Neural cell (in vitro differentiated cells): ENCODE measurements around the gene PIEZO1.

ENCODE experiments used
- POLR2AphosphoS5 ChIP-seq: IDR thresholded peaks from 2 replicates; pipeline ENCODE4 v1.6.1; 2012
- SMC3 ChIP-seq: fragments of 450-650 bp; conservative IDR thresholded peaks from 2 replicates; pipeline ENCODE4 v1.6.1; 2014; ENCODE audit warnings: antibody characterized with exemption, mild to moderate bottlenecking, moderate library complexity; ENCODE audit not compliant: poor library complexity
- TF ChIP-seq, protein P1 (sequence below): fragments of 450-650 bp; IDR thresholded peaks from 2 replicates; pipeline ENCODE4 v1.5.1; 2014; ENCODE audit warnings: antibody characterized with exemption, mild to moderate bottlenecking, moderate library complexity; ENCODE audit not compliant: poor library complexity, severe bottlenecking

DNA sequence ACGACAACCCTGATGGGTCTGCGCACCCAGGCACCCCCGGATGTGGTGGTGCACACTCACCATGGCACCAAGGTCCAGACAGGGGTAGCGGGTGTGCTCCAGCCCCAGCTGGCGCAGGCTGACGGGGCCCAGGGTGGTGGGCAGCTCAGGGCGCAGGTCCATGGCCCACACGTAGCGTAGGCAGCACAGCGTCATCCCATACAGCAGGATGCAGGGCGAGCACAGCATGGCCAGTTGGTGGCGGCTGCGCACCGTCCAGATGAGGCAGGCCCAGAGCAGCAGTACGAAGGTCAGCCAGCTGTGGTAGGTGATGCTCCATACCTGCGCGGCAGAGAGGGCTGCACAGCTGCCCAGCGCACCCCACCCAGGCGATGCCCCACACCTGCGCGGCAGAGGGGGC, 48.9 kb downstream of the PIEZO1 start:
- TF ChIP-seq, protein P1, sequence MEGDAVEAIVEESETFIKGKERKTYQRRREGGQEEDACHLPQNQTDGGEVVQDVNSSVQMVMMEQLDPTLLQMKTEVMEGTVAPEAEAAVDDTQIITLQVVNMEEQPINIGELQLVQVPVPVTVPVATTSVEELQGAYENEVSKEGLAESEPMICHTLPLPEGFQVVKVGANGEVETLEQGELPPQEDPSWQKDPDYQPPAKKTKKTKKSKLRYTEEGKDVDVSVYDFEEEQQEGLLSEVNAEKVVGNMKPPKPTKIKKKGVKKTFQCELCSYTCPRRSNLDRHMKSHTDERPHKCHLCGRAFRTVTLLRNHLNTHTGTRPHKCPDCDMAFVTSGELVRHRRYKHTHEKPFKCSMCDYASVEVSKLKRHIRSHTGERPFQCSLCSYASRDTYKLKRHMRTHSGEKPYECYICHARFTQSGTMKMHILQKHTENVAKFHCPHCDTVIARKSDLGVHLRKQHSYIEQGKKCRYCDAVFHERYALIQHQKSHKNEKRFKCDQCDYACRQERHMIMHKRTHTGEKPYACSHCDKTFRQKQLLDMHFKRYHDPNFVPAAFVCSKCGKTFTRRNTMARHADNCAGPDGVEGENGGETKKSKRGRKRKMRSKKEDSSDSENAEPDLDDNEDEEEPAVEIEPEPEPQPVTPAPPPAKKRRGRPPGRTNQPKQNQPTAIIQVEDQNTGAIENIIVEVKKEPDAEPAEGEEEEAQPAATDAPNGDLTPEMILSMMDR: no peak
- TF ChIP-seq POLR2AphosphoS5: no peak
- no peak for TF ChIP-seq SMC3
